ENCODE data around the gene QKI. TPM values are rescaled to one million over a fixed set of nuclear protein-coding genes. Genes with fewer than 3 reads are reported as not detected.
"Not testable (repeated sequence)": the region's sequence is repeated elsewhere in the genome, so short reads cannot be mapped to it uniquely, and the experiment has no call there.

QKI gene
- polyA plus RNA-seq, 1 experiment: 143 TPM

- POLR2A ChIA-PET: no interaction called here
- CTCF ChIA-PET: no interaction called here
- H3K36me3 ChIP-seq (ENCODE audit: control insufficient read depth, insufficient read depth, low read length): no peaks in the 10 kb centered on the region
Observed at GRCh38 chr6:163377561-163377960, 37.0 kb upstream of the QKI start.

GRCh38 chr6:163380216-163380615 lies 34.3 kb upstream of the QKI start:
- TF ChIP-seq CTCF (IDR thresholded peaks at IDR 0.05; ENCODE audit: insufficient read depth, low read depth, low read length): no peak
- Histone ChIP-seq H3K27me3 (ENCODE audit: control insufficient read depth, insufficient read depth, low read length) (no peaks in the 10 kb centered on the region), H3K4me3 (ENCODE audit: low read depth, low read length) (no peak overlapping the region), H3K36me3 (ENCODE audit: control insufficient read depth, insufficient read depth, low read length) (no peaks in the 10 kb centered on the region)
- CTCF ChIA-PET: no interaction called here
- DNase-seq (ENCODE audit: low read depth): no peak
- POLR2A ChIA-PET: no interaction called here

More at GRCh38 chr6:163377561-163377960, 37.0 kb upstream of the QKI start:
- no peak for DNase-seq (ENCODE audit: low read depth)
- Histone ChIP-seq H3K27me3 (ENCODE audit: control insufficient read depth, insufficient read depth, low read length) (no peaks in the 10 kb centered on the region), H3K4me3 (ENCODE audit: low read depth, low read length) (no peak overlapping the region)
- no peak for TF ChIP-seq CTCF (IDR thresholded peaks at IDR 0.05; ENCODE audit: insufficient read depth, low read depth, low read length)

- Histone ChIP-seq H3K36me3 (ENCODE audit: control insufficient read depth, insufficient read depth, low read length) (no peaks in the 10 kb centered on the region), H3K27me3 (ENCODE audit: control insufficient read depth, insufficient read depth, low read length) (no peaks in the 10 kb centered on the region), H3K4me3 (ENCODE audit: low read depth, low read length) (no peak overlapping the region)
- CTCF ChIA-PET: interaction anchor here (1.7 kb wide), 1 partner anchor 41 kb away, joined by 5 read pairs; no protein-coding TSS in a partner anchor
- TF ChIP-seq CTCF (IDR thresholded peaks at IDR 0.05; ENCODE audit: insufficient read depth, low read depth, low read length): no peak
- no peak for DNase-seq (ENCODE audit: low read depth)
- POLR2A ChIA-PET: no interaction called here
Observed at GRCh38 chr6:163381118-163381756, 33.3 kb upstream of the QKI start.

- POLR2A ChIA-PET; CTCF ChIA-PET; H3K36me3 ChIP-seq (ENCODE audit: control insufficient read depth, insufficient read depth, low read length); H3K27me3 ChIP-seq (ENCODE audit: control insufficient read depth, insufficient read depth, low read length); DNase-seq (ENCODE audit: low read depth); H3K4me3 ChIP-seq (ENCODE audit: low read depth, low read length): not testable (repeated sequence)
Observed at GRCh38 chr6:163383396-163383795, 31.1 kb upstream of the QKI start.

GRCh38 chr6:163383912-163384311 lies 30.6 kb upstream of the QKI start:
- DNase-seq (ENCODE audit: low read depth): no peak
- H3K27me3 ChIP-seq (ENCODE audit: control insufficient read depth, insufficient read depth, low read length): no peaks in the 10 kb centered on the region
- H3K4me3 ChIP-seq (ENCODE audit: low read depth, low read length): no peak overlapping the region
- no peaks in the 10 kb centered on the region for H3K36me3 ChIP-seq (ENCODE audit: control insufficient read depth, insufficient read depth, low read length)
- ChIA-PET POLR2A (no interaction called here), CTCF (no interaction called here)
- TF ChIP-seq CTCF (IDR thresholded peaks at IDR 0.05; ENCODE audit: insufficient read depth, low read depth, low read length): no peak

GRCh38 chr6:163384510-163384909 lies 30.0 kb upstream of the QKI start:
- Histone ChIP-seq H3K4me3 (ENCODE audit: low read depth, low read length) (no peak overlapping the region), H3K36me3 (ENCODE audit: control insufficient read depth, insufficient read depth, low read length) (no peaks in the 10 kb centered on the region), H3K27me3 (ENCODE audit: control insufficient read depth, insufficient read depth, low read length) (no peaks in the 10 kb centered on the region)
- no peak for DNase-seq (ENCODE audit: low read depth)
- ChIA-PET POLR2A (no interaction called here), CTCF (no interaction called here)
- no peak for TF ChIP-seq CTCF (IDR thresholded peaks at IDR 0.05; ENCODE audit: insufficient read depth, low read depth, low read length)

GRCh38 chr6:163385503-163385902 lies 29.0 kb upstream of the QKI start:
- CTCF ChIA-PET; POLR2A ChIA-PET; DNase-seq (ENCODE audit: low read depth): not testable (repeated sequence)

More at GRCh38 chr6:163385503-163385902, 29.0 kb upstream of the QKI start:
- H3K27me3 ChIP-seq (ENCODE audit: control insufficient read depth, insufficient read depth, low read length); H3K4me3 ChIP-seq (ENCODE audit: low read depth, low read length); H3K36me3 ChIP-seq (ENCODE audit: control insufficient read depth, insufficient read depth, low read length): not testable (repeated sequence)

Data from BJ (cell line).